WTC11 (cell line): ENCODE data around the gene SERPINB6. TPM values are rescaled to one million over a fixed set of nuclear protein-coding genes. Genes with fewer than 3 reads are reported as not detected.

Source experiments
- ATAC-seq: fragments of 200-7000 bp; cut with Tn5 transposase; 2 replicates; pipeline ENCODE4 v1.10.0; 2021; ENCODE audit warnings: mild to moderate bottlenecking, moderate library complexity
- CTCF ChIA-PET: fragments of 300-600 bp; sonication (Branson Sonifier 250); formaldehyde crosslinking; loops from one replicate; lab custom pipeline; 2021; ENCODE audit warnings: antibody characterized with exemption; lab: Charles Lee
- POLR2A ChIA-PET: fragments of 350-600 bp; sonication (Branson Sonifier 250); formaldehyde crosslinking; loops from one replicate; lab custom pipeline; 2021; ENCODE audit warnings: antibody characterized with exemption; lab: Charles Lee
- DNase-seq: peaks from one replicate; pipeline ENCODE4 v3.0.0; 2021; ENCODE audit warnings: low spot score
- H3K27ac Mint-ChIP-seq: 2 replicates; pipeline ENCODE4 v1.8.0; 2021; ENCODE audit warnings: mixed read lengths
- H3K27me3 Mint-ChIP-seq: 2 replicates; pipeline ENCODE4 v1.8.0; 2021; ENCODE audit warnings: low read depth, mild to moderate bottlenecking, moderate library complexity, mixed read lengths
- H3K36me3 Mint-ChIP-seq: 2 replicates; pipeline ENCODE4 v1.8.0; 2021; ENCODE audit warnings: mixed read lengths
- H3K4me1 Mint-ChIP-seq: 2 replicates; pipeline ENCODE4 v1.8.0; 2022; ENCODE audit warnings: mixed read lengths
- H3K4me3 Mint-ChIP-seq: 2 replicates; pipeline ENCODE4 v1.8.0; 2021; ENCODE audit warnings: mild to moderate bottlenecking, moderate library complexity, mixed read lengths
- H3K9me3 Mint-ChIP-seq: 2 replicates; pipeline ENCODE4 v1.8.0; 2021; ENCODE audit warnings: mixed read lengths
- CREM ChIP-seq: sonication (generic); formaldehyde crosslinking; IDR thresholded peaks from 2 replicates; pipeline ENCODE4 v1.8.1; 2022; ENCODE audit warnings: mild to moderate bottlenecking, missing genetic modification reagents, moderate library complexity
- GRHL2 ChIP-seq: fragments of 250-450 bp; sonication (Bioruptor Pico); IDR thresholded peaks from 2 replicates; pipeline ENCODE4 v1.8.0; 2022; ENCODE audit warnings: mild to moderate bottlenecking, moderate library complexity; ENCODE audit not compliant: insufficient replicate concordance, severe bottlenecking
- GTF2I ChIP-seq: fragments of 250-450 bp; sonication (Bioruptor Pico); conservative IDR thresholded peaks from 2 replicates; pipeline ENCODE4 v1.4.0; 2021; ENCODE audit warnings: mild to moderate bottlenecking
- IRF2 ChIP-seq: sonication (generic); formaldehyde crosslinking; IDR thresholded peaks from 2 replicates; pipeline ENCODE4 v1.8.0; 2022; ENCODE audit warnings: low read depth, missing genetic modification reagents, borderline replicate concordance
- MXD4 ChIP-seq: fragments of 250-450 bp; sonication (Bioruptor Pico); IDR thresholded peaks from 2 replicates; pipeline ENCODE4 v1.8.0; 2021; ENCODE audit warnings: mild to moderate bottlenecking, moderate library complexity, borderline replicate concordance
- MYBL2 ChIP-seq: sonication (generic); formaldehyde crosslinking; IDR thresholded peaks from 2 replicates; pipeline ENCODE4 v1.8.1; 2023; ENCODE audit warnings: mild to moderate bottlenecking, moderate library complexity, missing genetic modification reagents
- NFE2L1 ChIP-seq: sonication (generic); formaldehyde crosslinking; IDR thresholded peaks from 2 replicates; pipeline ENCODE4 v1.8.1; 2023; ENCODE audit warnings: missing genetic modification reagents
- NR1H2 ChIP-seq: sonication (generic); formaldehyde crosslinking; IDR thresholded peaks from 2 replicates; pipeline ENCODE4 v1.9.0; 2021; ENCODE audit warnings: mild to moderate bottlenecking, moderate library complexity, missing genetic modification reagents
- NR2C2 ChIP-seq: sonication (generic); formaldehyde crosslinking; IDR thresholded peaks from 2 replicates; pipeline ENCODE4 v1.8.0; 2022; ENCODE audit warnings: mild to moderate bottlenecking, missing genetic modification reagents
- NR3C1 ChIP-seq: sonication (generic); formaldehyde crosslinking; conservative IDR thresholded peaks from 2 replicates; pipeline ENCODE4 v1.8.1; 2023; ENCODE audit warnings: low read depth, mild to moderate bottlenecking, missing genetic modification reagents
- PRRX2 ChIP-seq: fragments of 250-450 bp; sonication (Bioruptor Pico); IDR thresholded peaks from 2 replicates; pipeline ENCODE4 v1.8.0; 2021; ENCODE audit warnings: mild to moderate bottlenecking
- ZNF671 ChIP-seq: fragments of 250-450 bp; sonication (Bioruptor Pico); IDR thresholded peaks from 2 replicates; pipeline ENCODE4 v1.8.0; 2021; ENCODE audit warnings: mild to moderate bottlenecking
- total RNA-seq: library from RNA; stranded (reverse); gene quantifications from 3 replicates; pipeline ENCODE4 v1.2.3, GENCODE V29; 2021
- TF ChIP-seq, protein P1 (sequence below): sonication (generic); formaldehyde crosslinking; IDR thresholded peaks from 2 replicates; pipeline ENCODE4 v1.8.0; 2023; ENCODE audit warnings: missing genetic modification reagents
- TF ChIP-seq, protein P2 (sequence below): sonication (generic); formaldehyde crosslinking; IDR thresholded peaks from 2 replicates; pipeline ENCODE4 v1.8.1; 2022; ENCODE audit warnings: missing genetic modification reagents, borderline replicate concordance
- TF ChIP-seq, protein P3 (sequence below): sonication (generic); formaldehyde crosslinking; conservative IDR thresholded peaks from 2 replicates; pipeline ENCODE4 v1.8.1; 2023; ENCODE audit warnings: mild to moderate bottlenecking, low read depth, missing genetic modification reagents, moderate library complexity
- TF ChIP-seq, protein P4 (sequence below): sonication (generic); formaldehyde crosslinking; IDR thresholded peaks from 2 replicates; pipeline ENCODE4 v1.8.0; 2022; ENCODE audit warnings: missing genetic modification reagents
- TF ChIP-seq, protein P5 (sequence below): sonication (generic); formaldehyde crosslinking; IDR thresholded peaks from 2 replicates; pipeline ENCODE4 v1.8.0; 2022; ENCODE audit warnings: mild to moderate bottlenecking, missing genetic modification reagents
- TF ChIP-seq, protein P6 (sequence below): fragments of 250-450 bp; sonication (Bioruptor Pico); IDR thresholded peaks from 2 replicates; pipeline ENCODE4 v1.8.0; 2021; ENCODE audit warnings: mild to moderate bottlenecking
- TF ChIP-seq, protein P7 (sequence below): sonication (generic); formaldehyde crosslinking; IDR thresholded peaks from 2 replicates; pipeline ENCODE4 v1.8.1; 2023; ENCODE audit warnings: mild to moderate bottlenecking, missing genetic modification reagents
- TF ChIP-seq, protein P8 (sequence below): sonication (generic); formaldehyde crosslinking; IDR thresholded peaks from 2 replicates; pipeline ENCODE4 v1.8.1; 2023; ENCODE audit warnings: mild to moderate bottlenecking, missing genetic modification reagents, moderate library complexity

The SERPINB6 gene
- total RNA-seq, 1 experiment from 2014 or later, result 28.0 TPM

DNA sequence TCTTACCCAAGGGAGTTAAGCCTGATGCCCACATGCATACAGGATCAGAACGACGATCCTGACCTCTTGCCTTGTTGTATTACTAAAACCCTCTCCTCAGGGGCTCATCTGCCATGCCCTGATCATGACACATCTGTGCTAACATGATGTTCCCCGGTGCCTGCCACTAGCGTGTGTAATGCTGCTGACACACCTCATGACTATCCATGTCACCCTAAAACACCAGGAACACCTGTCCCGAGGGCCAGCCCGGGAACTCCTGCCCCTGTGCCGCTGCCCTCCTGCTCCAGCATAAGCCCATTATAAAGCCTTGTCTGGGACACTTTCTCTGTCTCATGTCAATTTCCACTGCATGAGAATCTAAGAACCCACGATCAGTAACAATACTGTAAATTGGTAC, 7.6 kb downstream of the SERPINB6 start:
- TF ChIP-seq GRHL2 (CRISPR knock-in tag) (no peak), IRF2 (CRISPR knock-in tag) (no peak), NFE2L1 (no peak), PRRX2 (CRISPR knock-in tag) (no peak), NR3C1 (CRISPR knock-in tag) (no peak), ZNF671 (no peak), CREM (no peak), NR2C2 (CRISPR knock-in tag) (no peak), MXD4 (CRISPR knock-in tag) (no peak), NR1H2 (CRISPR knock-in tag) (no peak), MYBL2 (CRISPR knock-in tag) (no peak), GTF2I (no peak)
- TF ChIP-seq, protein P1, sequence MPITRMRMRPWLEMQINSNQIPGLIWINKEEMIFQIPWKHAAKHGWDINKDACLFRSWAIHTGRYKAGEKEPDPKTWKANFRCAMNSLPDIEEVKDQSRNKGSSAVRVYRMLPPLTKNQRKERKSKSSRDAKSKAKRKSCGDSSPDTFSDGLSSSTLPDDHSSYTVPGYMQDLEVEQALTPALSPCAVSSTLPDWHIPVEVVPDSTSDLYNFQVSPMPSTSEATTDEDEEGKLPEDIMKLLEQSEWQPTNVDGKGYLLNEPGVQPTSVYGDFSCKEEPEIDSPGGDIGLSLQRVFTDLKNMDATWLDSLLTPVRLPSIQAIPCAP, result no peak
- TF ChIP-seq, protein P2, sequence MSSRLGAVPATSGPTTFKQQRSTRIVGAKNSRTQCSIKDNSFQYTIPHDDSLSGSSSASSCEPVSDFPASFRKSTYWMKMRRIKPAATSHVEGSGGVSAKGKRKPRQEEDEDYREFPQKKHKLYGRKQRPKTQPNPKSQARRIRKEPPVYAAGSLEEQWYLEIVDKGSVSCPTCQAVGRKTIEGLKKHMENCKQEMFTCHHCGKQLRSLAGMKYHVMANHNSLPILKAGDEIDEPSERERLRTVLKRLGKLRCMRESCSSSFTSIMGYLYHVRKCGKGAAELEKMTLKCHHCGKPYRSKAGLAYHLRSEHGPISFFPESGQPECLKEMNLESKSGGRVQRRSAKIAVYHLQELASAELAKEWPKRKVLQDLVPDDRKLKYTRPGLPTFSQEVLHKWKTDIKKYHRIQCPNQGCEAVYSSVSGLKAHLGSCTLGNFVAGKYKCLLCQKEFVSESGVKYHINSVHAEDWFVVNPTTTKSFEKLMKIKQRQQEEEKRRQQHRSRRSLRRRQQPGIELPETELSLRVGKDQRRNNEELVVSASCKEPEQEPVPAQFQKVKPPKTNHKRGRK (CRISPR knock-in tag), result no peak
- TF ChIP-seq, protein P3, sequence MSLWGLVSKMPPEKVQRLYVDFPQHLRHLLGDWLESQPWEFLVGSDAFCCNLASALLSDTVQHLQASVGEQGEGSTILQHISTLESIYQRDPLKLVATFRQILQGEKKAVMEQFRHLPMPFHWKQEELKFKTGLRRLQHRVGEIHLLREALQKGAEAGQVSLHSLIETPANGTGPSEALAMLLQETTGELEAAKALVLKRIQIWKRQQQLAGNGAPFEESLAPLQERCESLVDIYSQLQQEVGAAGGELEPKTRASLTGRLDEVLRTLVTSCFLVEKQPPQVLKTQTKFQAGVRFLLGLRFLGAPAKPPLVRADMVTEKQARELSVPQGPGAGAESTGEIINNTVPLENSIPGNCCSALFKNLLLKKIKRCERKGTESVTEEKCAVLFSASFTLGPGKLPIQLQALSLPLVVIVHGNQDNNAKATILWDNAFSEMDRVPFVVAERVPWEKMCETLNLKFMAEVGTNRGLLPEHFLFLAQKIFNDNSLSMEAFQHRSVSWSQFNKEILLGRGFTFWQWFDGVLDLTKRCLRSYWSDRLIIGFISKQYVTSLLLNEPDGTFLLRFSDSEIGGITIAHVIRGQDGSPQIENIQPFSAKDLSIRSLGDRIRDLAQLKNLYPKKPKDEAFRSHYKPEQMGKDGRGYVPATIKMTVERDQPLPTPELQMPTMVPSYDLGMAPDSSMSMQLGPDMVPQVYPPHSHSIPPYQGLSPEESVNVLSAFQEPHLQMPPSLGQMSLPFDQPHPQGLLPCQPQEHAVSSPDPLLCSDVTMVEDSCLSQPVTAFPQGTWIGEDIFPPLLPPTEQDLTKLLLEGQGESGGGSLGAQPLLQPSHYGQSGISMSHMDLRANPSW, result no peak
- TF ChIP-seq, protein P4, sequence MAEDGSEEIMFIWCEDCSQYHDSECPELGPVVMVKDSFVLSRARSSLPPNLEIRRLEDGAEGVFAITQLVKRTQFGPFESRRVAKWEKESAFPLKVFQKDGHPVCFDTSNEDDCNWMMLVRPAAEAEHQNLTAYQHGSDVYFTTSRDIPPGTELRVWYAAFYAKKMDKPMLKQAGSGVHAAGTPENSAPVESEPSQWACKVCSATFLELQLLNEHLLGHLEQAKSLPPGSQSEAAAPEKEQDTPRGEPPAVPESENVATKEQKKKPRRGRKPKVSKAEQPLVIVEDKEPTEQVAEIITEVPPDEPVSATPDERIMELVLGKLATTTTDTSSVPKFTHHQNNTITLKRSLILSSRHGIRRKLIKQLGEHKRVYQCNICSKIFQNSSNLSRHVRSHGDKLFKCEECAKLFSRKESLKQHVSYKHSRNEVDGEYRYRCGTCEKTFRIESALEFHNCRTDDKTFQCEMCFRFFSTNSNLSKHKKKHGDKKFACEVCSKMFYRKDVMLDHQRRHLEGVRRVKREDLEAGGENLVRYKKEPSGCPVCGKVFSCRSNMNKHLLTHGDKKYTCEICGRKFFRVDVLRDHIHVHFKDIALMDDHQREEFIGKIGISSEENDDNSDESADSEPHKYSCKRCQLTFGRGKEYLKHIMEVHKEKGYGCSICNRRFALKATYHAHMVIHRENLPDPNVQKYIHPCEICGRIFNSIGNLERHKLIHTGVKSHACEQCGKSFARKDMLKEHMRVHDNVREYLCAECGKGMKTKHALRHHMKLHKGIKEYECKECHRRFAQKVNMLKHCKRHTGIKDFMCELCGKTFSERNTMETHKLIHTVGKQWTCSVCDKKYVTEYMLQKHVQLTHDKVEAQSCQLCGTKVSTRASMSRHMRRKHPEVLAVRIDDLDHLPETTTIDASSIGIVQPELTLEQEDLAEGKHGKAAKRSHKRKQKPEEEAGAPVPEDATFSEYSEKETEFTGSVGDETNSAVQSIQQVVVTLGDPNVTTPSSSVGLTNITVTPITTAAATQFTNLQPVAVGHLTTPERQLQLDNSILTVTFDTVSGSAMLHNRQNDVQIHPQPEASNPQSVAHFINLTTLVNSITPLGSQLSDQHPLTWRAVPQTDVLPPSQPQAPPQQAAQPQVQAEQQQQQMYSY (CRISPR knock-in tag), result no peak
- TF ChIP-seq, protein P5, sequence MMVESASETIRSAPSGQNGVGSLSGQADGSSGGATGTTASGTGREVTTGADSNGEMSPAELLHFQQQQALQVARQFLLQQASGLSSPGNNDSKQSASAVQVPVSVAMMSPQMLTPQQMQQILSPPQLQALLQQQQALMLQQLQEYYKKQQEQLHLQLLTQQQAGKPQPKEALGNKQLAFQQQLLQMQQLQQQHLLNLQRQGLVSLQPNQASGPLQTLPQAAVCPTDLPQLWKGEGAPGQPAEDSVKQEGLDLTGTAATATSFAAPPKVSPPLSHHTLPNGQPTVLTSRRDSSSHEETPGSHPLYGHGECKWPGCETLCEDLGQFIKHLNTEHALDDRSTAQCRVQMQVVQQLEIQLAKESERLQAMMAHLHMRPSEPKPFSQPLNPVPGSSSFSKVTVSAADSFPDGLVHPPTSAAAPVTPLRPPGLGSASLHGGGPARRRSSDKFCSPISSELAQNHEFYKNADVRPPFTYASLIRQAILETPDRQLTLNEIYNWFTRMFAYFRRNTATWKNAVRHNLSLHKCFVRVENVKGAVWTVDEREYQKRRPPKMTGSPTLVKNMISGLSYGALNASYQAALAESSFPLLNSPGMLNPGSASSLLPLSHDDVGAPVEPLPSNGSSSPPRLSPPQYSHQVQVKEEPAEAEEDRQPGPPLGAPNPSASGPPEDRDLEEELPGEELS (CRISPR knock-in tag), result no peak
- TF ChIP-seq, protein P6, sequence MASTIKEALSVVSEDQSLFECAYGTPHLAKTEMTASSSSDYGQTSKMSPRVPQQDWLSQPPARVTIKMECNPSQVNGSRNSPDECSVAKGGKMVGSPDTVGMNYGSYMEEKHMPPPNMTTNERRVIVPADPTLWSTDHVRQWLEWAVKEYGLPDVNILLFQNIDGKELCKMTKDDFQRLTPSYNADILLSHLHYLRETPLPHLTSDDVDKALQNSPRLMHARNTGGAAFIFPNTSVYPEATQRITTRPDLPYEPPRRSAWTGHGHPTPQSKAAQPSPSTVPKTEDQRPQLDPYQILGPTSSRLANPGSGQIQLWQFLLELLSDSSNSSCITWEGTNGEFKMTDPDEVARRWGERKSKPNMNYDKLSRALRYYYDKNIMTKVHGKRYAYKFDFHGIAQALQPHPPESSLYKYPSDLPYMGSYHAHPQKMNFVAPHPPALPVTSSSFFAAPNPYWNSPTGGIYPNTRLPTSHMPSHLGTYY (CRISPR knock-in tag), result no peak
- TF ChIP-seq, protein P7, sequence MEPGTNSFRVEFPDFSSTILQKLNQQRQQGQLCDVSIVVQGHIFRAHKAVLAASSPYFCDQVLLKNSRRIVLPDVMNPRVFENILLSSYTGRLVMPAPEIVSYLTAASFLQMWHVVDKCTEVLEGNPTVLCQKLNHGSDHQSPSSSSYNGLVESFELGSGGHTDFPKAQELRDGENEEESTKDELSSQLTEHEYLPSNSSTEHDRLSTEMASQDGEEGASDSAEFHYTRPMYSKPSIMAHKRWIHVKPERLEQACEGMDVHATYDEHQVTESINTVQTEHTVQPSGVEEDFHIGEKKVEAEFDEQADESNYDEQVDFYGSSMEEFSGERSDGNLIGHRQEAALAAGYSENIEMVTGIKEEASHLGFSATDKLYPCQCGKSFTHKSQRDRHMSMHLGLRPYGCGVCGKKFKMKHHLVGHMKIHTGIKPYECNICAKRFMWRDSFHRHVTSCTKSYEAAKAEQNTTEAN (CRISPR knock-in tag), result no peak
- TF ChIP-seq, protein P8, sequence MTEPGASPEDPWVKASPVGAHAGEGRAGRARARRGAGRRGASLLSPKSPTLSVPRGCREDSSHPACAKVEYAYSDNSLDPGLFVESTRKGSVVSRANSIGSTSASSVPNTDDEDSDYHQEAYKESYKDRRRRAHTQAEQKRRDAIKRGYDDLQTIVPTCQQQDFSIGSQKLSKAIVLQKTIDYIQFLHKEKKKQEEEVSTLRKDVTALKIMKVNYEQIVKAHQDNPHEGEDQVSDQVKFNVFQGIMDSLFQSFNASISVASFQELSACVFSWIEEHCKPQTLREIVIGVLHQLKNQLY (CRISPR knock-in tag), result no peak
- no peaks in the 10 kb centered on the region for H3K9me3 Mint-ChIP-seq
- ChIA-PET CTCF (interaction anchor here (2.4 kb wide), 1 partner anchor 11 kb away, joined by 27 read pairs; no protein-coding TSS in a partner anchor), POLR2A (no interaction called here)
- H3K27me3 Mint-ChIP-seq, result no peaks in the 10 kb centered on the region
- ATAC-seq (no peak), DNase-seq (no peak)
- no peak overlapping the region for H3K4me3 Mint-ChIP-seq
- no peak overlapping the region for H3K27ac Mint-ChIP-seq
- peaks cover 52% of the 10 kb centered on the region for H3K4me1 Mint-ChIP-seq
- no peaks in the 10 kb centered on the region for H3K36me3 Mint-ChIP-seq
